Anterior cingulate cortex (tissue), 58 donors: ENCODE measurements around the gene CAPN7.

Experiments used
- DNase-seq, 58 donors: peaks; one replicate each; lab custom pipeline; 2025; lab: John Stamatoyannopoulos, UW

The CAPN7 gene

DNA sequence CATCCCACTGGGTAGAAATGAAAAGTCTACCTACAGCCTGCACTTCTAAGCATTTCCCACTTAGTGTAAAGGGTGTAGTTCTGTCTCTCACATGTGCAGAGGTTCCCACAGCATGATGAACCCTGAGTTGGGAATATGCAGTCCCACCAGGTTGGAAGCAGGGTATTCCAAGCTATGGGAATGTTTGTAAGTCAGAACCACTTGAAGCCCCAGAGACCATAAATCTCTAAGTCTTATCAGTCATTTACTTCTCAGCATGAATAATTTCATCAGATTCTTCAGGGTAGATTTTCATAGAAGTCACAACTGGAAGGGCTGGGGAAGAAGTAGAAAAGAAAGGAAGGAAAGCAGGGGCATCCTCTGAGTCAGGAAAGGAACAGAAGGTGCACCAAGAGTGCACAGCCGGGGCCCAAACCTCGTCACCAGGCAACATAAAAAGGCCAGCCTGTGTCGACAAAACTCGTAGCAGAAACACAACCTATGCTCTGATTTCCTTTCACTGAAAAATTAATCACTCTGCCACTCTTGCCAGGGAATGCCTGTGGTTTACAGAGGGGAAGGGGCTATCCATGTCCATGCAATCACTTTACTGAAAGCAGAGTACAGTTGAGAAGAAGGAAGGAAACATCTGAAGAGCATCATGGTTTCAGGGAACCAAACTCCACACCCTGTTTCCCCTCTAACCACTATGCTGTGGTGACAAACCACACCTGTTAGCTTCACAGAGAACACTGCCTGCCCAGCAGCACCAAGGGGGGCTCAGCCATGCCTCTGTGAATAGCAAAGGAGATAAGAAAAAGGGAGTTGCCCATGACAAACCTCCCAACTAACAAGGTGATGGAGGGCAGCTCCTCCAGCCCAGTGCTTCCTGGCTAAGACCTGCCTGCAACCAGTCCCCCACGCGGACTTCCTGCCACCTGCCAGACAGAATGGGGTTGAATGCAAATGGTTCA lies 85.8 kb downstream of the CAPN7 start:
- DNase-seq = no peak

DNA sequence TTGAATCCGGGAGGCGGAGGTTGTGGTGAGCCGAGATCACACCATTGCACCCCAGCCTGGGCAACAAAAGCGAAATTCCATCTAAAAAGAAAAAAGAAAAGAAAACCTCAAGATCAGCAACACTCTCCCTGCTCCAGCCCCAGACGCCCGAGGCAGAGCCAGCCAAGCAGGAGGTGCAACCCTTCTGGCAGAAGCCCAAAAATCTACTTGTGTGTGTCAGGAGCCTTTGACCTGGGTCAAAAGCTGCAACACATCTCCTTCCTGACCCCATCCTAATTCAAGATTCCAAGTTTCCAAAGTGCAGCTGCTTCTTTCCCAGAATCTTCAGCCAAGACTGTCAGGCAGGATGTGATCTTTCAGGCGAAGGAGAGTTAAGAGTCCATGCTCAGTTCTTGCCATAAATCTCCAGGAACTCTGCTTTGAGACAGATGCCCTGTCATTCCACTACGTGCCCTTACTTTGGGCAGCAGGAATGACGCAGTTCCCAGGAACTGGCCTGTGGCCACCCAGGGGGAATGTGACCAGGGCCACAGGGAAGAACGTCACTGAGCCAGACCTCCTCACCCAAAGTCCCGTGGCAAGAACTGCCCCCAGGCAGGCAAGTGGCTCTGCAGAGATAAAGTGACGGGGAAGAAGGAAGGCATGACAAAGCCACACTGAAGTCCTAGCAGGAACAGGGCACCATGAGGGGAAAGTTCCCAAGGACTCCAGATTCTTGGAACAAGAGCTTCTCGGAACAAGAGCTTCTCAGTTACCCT lies 86.9 kb downstream of the CAPN7 start:
- peak in 3 of 58 donors; percentile 19 to 27 (median 24) for DNase-seq

DNA sequence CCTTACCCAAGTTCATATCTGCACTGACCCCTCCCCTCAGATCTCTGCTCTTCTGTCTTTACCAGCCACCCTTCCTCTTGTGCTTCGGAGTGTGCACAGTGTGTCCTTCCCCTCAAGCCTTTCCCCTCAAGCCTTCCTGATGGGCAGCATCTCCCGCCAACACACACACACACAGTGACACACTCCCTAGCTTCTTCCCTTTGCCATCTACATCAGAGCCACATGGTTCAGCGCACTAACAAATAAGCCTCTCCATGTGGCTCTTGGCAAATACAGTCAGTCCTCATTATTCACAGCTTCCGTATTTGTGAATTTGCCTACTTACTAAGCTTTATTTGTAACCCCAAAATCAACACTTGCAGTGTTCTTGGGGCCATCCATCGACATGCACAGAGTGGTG lies 88.9 kb downstream of the CAPN7 start:
- DNase-seq = peak in 1 of 58 donors; percentile 22

DNA sequence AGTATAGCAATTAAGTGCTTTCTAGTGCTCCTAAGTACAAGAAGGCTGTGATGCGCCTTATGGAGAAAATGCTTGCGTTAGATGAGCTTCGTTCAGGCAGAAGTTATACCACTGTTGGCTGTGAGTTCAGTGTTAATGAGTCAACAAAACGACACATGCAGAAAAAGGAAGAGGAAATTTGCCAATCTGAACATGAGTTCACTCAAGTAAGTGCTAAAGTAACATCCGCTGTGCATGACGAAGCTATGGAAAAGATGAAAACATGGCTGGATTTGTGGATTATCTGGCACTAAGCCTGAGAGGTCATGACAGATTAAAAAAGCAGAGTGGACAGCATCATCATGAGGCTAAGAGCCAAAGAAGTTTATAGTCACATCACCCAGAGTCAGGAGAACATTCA lies 89.5 kb downstream of the CAPN7 start:
- DNase-seq = peak in 1 of 58 donors; percentile 53

DNA sequence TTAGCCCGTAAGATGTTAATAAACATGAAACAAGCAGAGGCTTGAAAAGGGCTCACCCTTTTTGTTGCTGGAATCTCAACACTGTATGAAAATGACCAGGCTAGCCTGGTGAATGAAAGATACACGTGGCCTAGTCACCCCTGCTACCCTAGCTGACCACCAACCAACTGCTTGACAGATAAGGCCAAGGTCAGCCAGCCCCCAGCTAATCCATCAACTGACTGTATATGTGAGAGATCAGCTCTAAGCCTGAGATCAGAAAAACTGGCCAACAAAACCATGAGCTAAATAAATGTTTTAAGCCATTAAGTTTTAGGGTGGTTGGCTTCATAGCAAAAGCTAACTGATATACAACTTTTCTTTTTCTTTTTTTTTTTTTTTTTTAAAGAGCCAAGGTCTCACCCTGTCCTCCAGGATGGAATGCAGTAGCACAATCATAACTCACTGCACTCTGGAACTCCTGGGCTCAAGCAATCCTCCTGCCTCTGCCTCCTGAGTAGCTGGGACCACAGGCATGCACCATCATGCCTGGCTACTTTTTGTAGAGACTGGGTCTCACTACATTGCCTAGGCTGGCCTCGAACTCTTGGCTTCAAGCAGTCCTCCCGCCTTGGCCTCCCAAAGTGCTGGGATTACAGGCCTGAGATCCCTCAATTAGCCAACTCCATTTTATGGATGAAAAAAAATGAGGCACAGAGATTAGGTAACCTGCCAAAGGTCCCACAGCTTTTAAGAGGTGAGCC lies 91.7 kb downstream of the CAPN7 start:
- no peak for DNase-seq

DNA sequence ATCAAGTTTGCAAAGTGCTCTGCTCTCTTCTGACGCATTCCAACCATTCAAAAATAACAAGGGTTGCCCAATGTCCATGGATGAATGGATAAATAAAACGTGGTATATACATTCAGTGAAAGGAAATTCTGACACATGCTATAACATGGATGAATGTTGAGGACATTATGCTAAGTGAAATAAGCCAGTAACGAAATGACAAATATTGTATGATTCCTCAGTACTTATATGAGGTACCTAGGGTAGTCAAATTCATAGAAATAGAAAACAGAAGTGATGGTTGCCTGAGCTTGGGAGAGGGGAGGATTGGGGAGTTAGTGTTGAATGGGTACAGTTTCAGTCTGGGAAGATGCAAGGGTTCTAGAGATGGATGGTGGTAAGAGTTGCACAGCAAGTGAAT lies 92.5 kb downstream of the CAPN7 start:
- no peak for DNase-seq

DNA sequence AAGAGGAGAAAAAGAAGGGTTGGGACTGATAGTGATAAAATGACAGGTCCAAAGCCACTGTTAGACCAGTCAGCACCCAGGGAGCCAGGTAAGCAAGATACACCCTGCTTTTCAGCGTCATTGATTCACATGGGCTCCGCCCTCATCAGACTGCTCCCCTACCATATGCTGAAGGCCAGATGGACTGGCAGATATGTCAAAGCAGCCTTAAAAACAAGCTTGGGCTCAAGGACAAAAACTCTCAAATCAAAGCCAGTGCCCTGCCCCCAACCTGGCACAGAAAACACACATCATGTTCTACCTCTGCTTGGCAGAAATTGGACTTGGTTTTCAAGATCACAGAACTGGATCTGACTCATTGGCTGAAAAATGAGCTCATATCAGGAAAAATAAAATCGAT lies 93.0 kb downstream of the CAPN7 start:
- peak in 4 of 58 donors; percentile 9 to 43 (median 22) for DNase-seq

DNA sequence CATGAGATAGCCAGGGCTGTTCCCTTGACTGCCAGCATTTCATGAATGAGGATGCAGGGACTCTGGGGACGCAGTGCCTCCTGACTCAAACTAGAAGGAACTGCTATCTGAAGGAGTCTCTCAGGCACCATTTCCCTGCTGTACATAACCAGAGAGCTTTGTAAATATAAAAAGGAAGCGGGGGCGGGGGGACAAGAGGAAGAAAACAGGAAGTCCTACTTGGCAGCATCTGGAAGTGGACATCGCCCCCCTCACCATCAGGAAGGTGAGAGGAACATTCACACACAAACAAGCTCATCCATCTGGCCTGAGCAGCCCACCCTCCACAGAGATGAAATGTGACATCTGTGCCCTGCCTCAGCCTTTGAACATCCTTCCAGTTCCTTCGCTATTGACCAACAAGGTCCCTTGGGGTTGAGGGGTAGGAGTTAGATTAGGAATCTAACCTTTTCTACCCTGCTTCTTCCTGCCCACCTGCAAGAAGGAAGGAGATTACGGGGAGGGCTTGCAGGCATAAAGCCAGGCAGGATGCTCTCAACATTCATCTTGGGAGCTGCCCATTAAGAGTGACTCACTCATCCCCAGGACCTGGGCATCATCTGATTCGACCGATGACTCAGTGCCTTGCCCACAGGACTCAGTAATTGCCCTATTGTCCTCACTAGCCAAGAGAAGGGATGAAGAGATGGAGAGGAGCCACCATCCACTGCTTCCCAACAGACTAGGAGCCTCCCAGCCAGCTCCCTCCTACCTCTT lies 94.5 kb downstream of the CAPN7 start:
- peak in 2 of 58 donors; percentile 22 to 75 for DNase-seq

DNA sequence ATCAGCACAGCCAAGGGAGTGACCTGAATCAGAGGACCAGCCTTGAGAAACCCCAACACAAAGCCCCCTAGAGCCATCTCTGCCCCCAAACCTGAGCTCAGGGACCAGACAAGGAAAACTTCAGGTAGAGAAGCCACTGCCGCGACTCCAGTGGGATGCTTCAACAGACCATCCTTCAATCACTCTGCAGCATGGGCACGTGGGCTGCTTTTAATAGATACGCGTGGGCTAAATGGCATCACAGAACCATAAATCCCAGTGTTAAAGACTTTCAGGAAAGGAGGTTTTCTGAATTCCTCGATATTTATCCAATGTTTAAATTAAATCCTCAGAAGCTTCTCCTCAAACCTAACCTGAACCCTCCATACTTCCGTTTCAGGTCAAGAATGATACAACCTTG lies 95.7 kb downstream of the CAPN7 start:
- no peak for DNase-seq
